Forelimb muscle (tissue), 1 donor: ENCODE results near the gene RAB39B. TPM values are rescaled to one million over a fixed set of nuclear protein-coding genes. Genes with fewer than 3 reads are reported as not detected.

Source experiments
- DNase-seq: peaks from one replicate; pipeline ENCODE4 v3.0.0-alpha.2; 2013; ENCODE audit warnings: low read depth
- polyA plus RNA-seq: library from polyadenylated mRNA; unstranded; fragments of 120-200 nt; gene quantifications from one replicate; pipeline ENCODE4 v1.2.1, GENCODE V29; 2013; ENCODE audit not compliant: insufficient read length

RAB39B gene
- polyA plus RNA-seq, 1 donor, result 0.43 TPM

- no peak for DNase-seq
Observed at GRCh38 chrX:155215443-155216178, 48.7 kb downstream of the RAB39B start.

GRCh38 chrX:155213731-155214130 lies 50.6 kb downstream of the RAB39B start:
- DNase-seq, result no peak

- DNase-seq, result no peak
Observed at GRCh38 chrX:155211208-155211607, 53.1 kb downstream of the RAB39B start.

Other genes with a start within 250 kb of the RAB39B start
- 5.1 TPM for gene F8, start 241.8 kb downstream of the RAB39B start, polyA plus RNA-seq
- 126 TPM for gene FUNDC2, start 237.6 kb downstream of the RAB39B start, polyA plus RNA-seq
- 6.8 TPM for gene CMC4, start 193.4 kb downstream of the RAB39B start, polyA plus RNA-seq
- gene MTCP1, start 193.4 kb downstream of the RAB39B start, polyA plus RNA-seq, result 16.2 TPM
- gene BRCC3, start 193.0 kb downstream of the RAB39B start, polyA plus RNA-seq, result 15.8 TPM
- gene VBP1, start 48.0 kb downstream of the RAB39B start, polyA plus RNA-seq, result 57.3 TPM
- 3.6 TPM for gene CLIC2, start 70.1 kb upstream of the RAB39B start, polyA plus RNA-seq
- gene F8A2, start 117.6 kb upstream of the RAB39B start, polyA plus RNA-seq, result not detected
- gene F8A3, start 194.1 kb upstream of the RAB39B start, polyA plus RNA-seq, result 7.5 TPM